PC-9 (cell line): ENCODE data around the gene EYA4. TPM values are rescaled to one million over a fixed set of nuclear protein-coding genes. Genes with fewer than 3 reads are reported as not detected.

Experiments used
- BruUV-seq: library from RNA; stranded (reverse); fragments of 400-500 nt; replicated peaks from 2 replicates; lab custom pipeline; 2021; lab: Mats Ljungman, UMichigan
- CTCF ChIA-PET: fragments of 300-600 bp; sonication (Branson Sonifier 250); formaldehyde crosslinking; loops from one replicate; lab custom pipeline; 2022; ENCODE audit warnings: antibody characterized with exemption; lab: Charles Lee
- POLR2A ChIA-PET: fragments of 300-600 bp; sonication (Branson Sonifier 250); formaldehyde crosslinking; loops from one replicate; lab custom pipeline; 2022; ENCODE audit warnings: antibody characterized with exemption; ENCODE audit not compliant: unreplicated experiment; lab: Charles Lee
- DNase-seq, 2 experiments: peaks; one replicate each; pipeline versions ENCODE4 v3.0.0 to v3.0.0-alpha.2; 2015 to 2022; ENCODE audit warnings: mixed read lengths in 1 of 2
- H2AFZ ChIP-seq: fragments of 200-600 bp; sonication (generic); 2 replicates; pipeline ENCODE4 v1.8.1; 2017; ENCODE audit warnings: antibody characterized with exemption
- H3F3A ChIP-seq: fragments of 200-600 bp; sonication (generic); 2 replicates; pipeline ENCODE4 v1.8.1; 2017; ENCODE audit warnings: antibody characterized with exemption, mild to moderate bottlenecking, low read depth; ENCODE audit not compliant: insufficient read depth
- H3K27ac ChIP-seq: fragments of 200-600 bp; sonication (generic); 2 replicates; pipeline ENCODE4 v1.6.1; 2016; ENCODE audit warnings: mixed run types
- H3K27me3 ChIP-seq: fragments of 200-600 bp; sonication (generic); 2 replicates; pipeline ENCODE4 v1.6.1; 2016; ENCODE audit warnings: low read depth, mixed run types; ENCODE audit not compliant: insufficient read depth
- H3K36me3 ChIP-seq: fragments of 200-600 bp; sonication (generic); 2 replicates; pipeline ENCODE4 v1.6.1; 2016; ENCODE audit warnings: low read depth, mixed run types
- H3K4me1 ChIP-seq: fragments of 200-600 bp; sonication (generic); replicated peaks from 2 replicates; pipeline ENCODE4 v1.6.1; 2016; ENCODE audit warnings: mixed run types; ENCODE audit not compliant: insufficient read depth
- H3K4me2 ChIP-seq: fragments of 200-600 bp; sonication (generic); 2 replicates; pipeline ENCODE4 v1.6.1; 2017; ENCODE audit warnings: mixed run types
- H3K4me3 ChIP-seq: fragments of 200-600 bp; sonication (generic); 2 replicates; pipeline ENCODE4 v1.6.1; 2016; ENCODE audit warnings: mixed run types
- H3K79me2 ChIP-seq: fragments of 200-600 bp; sonication (generic); 2 replicates; pipeline ENCODE4 v1.6.1; 2017; ENCODE audit warnings: low read depth, mixed run types
- H3K9me2 ChIP-seq: fragments of 200-600 bp; sonication (generic); 2 replicates; pipeline ENCODE4 v1.8.1; 2017; ENCODE audit warnings: mild to moderate bottlenecking; ENCODE audit not compliant: insufficient read depth
- H3K9me3 ChIP-seq: fragments of 200-600 bp; sonication (generic); 2 replicates; pipeline ENCODE4 v1.8.1; 2016; ENCODE audit warnings: low read depth; ENCODE audit not compliant: insufficient read depth
- H4K20me1 ChIP-seq: fragments of 200-600 bp; sonication (generic); 2 replicates; pipeline ENCODE4 v1.8.1; 2017; ENCODE audit not compliant: insufficient read depth
- CTCF ChIP-seq: fragments of 200-600 bp; sonication (generic); conservative IDR thresholded peaks from 2 replicates; pipeline ENCODE4 v1.6.1; 2017; ENCODE audit warnings: mixed run types, antibody characterized with exemption, mild to moderate bottlenecking, moderate library complexity
- EZH2 ChIP-seq: fragments of 200-600 bp; sonication (generic); IDR thresholded peaks from 2 replicates; pipeline ENCODE4 v1.8.0; 2017; ENCODE audit warnings: antibody characterized with exemption, low read depth
- intact Hi-C: fragments of 100-400 bp; cut with micrococcal nuclease; formaldehyde crosslinking; loops from one replicate; pipeline ENCODE4 v1.10.0; 2022; ENCODE audit not compliant: unreplicated experiment
- total RNA-seq: library from RNA; stranded (reverse); gene quantifications from 2 replicates; pipeline ENCODE4 v1.2.3, GENCODE V29; 2021

Gene EYA4
- total RNA-seq, 1 experiment from 2014 or later: 9.8 TPM

GRCh38 chr6:133410638-133411435 lies 169.7 kb downstream of the EYA4 start:
- no peak for TF ChIP-seq EZH2
- no TSS peak for BruUV-seq
- no peaks in the 10 kb centered on the region for H3F3A ChIP-seq
- H3K4me1 ChIP-seq: no peaks in the 10 kb centered on the region
- H3K36me3 ChIP-seq: no peaks in the 10 kb centered on the region
- ChIA-PET POLR2A (no interaction called here), CTCF (interaction anchor here (0.7 kb wide), 1 partner anchor 18 kb away, joined by 3 read pairs; no protein-coding TSS in a partner anchor)
- H3K9me3 ChIP-seq: no peaks in the 10 kb centered on the region
- H3K4me3 ChIP-seq: no peak overlapping the region
- no peaks in the 10 kb centered on the region for H3K9me2 ChIP-seq
- no peak overlapping the region for H3K4me2 ChIP-seq
- intact Hi-C loops: no loop called here
- no peak overlapping the region for H2AFZ ChIP-seq
- no peaks in the 10 kb centered on the region for H3K27me3 ChIP-seq
- no peak for DNase-seq
- H3K27ac ChIP-seq: no peak overlapping the region
- no peaks in the 10 kb centered on the region for H4K20me1 ChIP-seq
- H3K79me2 ChIP-seq: no peaks in the 10 kb centered on the region

GRCh38 chr6:133411757-133412156 lies 170.6 kb downstream of the EYA4 start:
- H3K4me2 ChIP-seq: no peak overlapping the region
- ChIA-PET CTCF (no interaction called here), POLR2A (no interaction called here)
- H2AFZ ChIP-seq: no peak overlapping the region
- TF ChIP-seq EZH2: no peak
- no peak for TF ChIP-seq CTCF
- no TSS peak for BruUV-seq
- no peaks in the 10 kb centered on the region for H3K9me3 ChIP-seq
- no peaks in the 10 kb centered on the region for H3K9me2 ChIP-seq
- H3K36me3 ChIP-seq: no peaks in the 10 kb centered on the region
- intact Hi-C loops: no loop called here
- H3F3A ChIP-seq: no peaks in the 10 kb centered on the region
- no peaks in the 10 kb centered on the region for H3K27me3 ChIP-seq
- H3K79me2 ChIP-seq: no peaks in the 10 kb centered on the region
- H3K27ac ChIP-seq: no peak overlapping the region
- DNase-seq: no peak
- H3K4me3 ChIP-seq: no peak overlapping the region
- H4K20me1 ChIP-seq: no peaks in the 10 kb centered on the region
- no peaks in the 10 kb centered on the region for H3K4me1 ChIP-seq

GRCh38 chr6:133415262-133415661 lies 174.1 kb downstream of the EYA4 start:
- no peaks in the 10 kb centered on the region for H3K9me3 ChIP-seq
- no peak overlapping the region for H2AFZ ChIP-seq
- no peak overlapping the region for H3K4me2 ChIP-seq
- intact Hi-C loops: no loop called here
- H3K9me2 ChIP-seq: no peaks in the 10 kb centered on the region
- no peaks in the 10 kb centered on the region for H4K20me1 ChIP-seq
- no peaks in the 10 kb centered on the region for H3K27me3 ChIP-seq
- BruUV-seq: no TSS peak
- no peak for DNase-seq
- no peaks in the 10 kb centered on the region for H3F3A ChIP-seq
- H3K36me3 ChIP-seq: no peaks in the 10 kb centered on the region
- TF ChIP-seq CTCF (no peak), EZH2 (no peak)
- POLR2A ChIA-PET: no interaction called here
- no peak overlapping the region for H3K27ac ChIP-seq
- CTCF ChIA-PET: no interaction called here
- no peak overlapping the region for H3K4me3 ChIP-seq
- H3K79me2 ChIP-seq: no peaks in the 10 kb centered on the region
- H3K4me1 ChIP-seq: no peaks in the 10 kb centered on the region
